Spleen (tissue), 13 donors: ENCODE results near the gene HSD11B1L. TPM values are rescaled to one million over a fixed set of nuclear protein-coding genes. Genes with fewer than 3 reads are reported as not detected.

ENCODE experiments used
- DNase-seq: peaks from one replicate; pipeline ENCODE4 v3.0.0-alpha.2; 2020
- H3K27ac ChIP-seq, 8 donors: fragments of 200-600 bp; sonication (generic) in 7 of 8; 1 replicate in 4 of 8; 2 replicates in 4 of 8; pipeline versions ENCODE4 v1.5.0 to v1.8.0; 2016 to 2021; ENCODE audit warnings: inconsistent platforms in 4 of 8, mild to moderate bottlenecking in 4 of 8, moderate library complexity in 1 of 8
- H3K27me3 ChIP-seq, 7 donors: fragments of 200-600 bp; sonication (generic) in 6 of 7; replicated peaks in 1 of 7; 1 replicate in 4 of 7; 2 replicates in 3 of 7; pipeline versions ENCODE4 v1.5.0 to v1.8.0; 2016 to 2021; ENCODE audit warnings: inconsistent platforms in 3 of 7, mild to moderate bottlenecking in 1 of 7
- H3K36me3 ChIP-seq, 6 donors: fragments of 200-600 bp; sonication (generic) in 5 of 6; 1 replicate in 4 of 6; 2 replicates in 2 of 6; pipeline versions ENCODE4 v1.5.0 to v1.8.0; 2016 to 2021; ENCODE audit warnings: inconsistent platforms in 2 of 6
- H3K4me1 ChIP-seq, 6 donors: fragments of 200-600 bp; sonication (generic) in 5 of 6; 1 replicate in 3 of 6; 2 replicates in 3 of 6; pipeline versions ENCODE4 v1.5.0 to v1.8.0; 2016 to 2021; ENCODE audit warnings: inconsistent platforms in 3 of 6
- H3K4me3 ChIP-seq, 8 donors: fragments of 200-600 bp; sonication (generic) in 7 of 8; 1 replicate in 4 of 8; 2 replicates in 4 of 8; pipeline versions ENCODE4 v1.5.0 to v1.8.0; 2016 to 2021; ENCODE audit warnings: inconsistent platforms in 4 of 8, mild to moderate bottlenecking in 4 of 8, moderate library complexity in 2 of 8
- H3K9me3 ChIP-seq, 8 donors: fragments of 200-600 bp; sonication (generic) in 7 of 8; 1 replicate in 4 of 8; 2 replicates in 4 of 8; pipeline versions ENCODE4 v1.5.0 to v1.8.0; 2016 to 2021; ENCODE audit warnings: inconsistent platforms in 4 of 8
- POLR2A ChIP-seq, 3 donors: fragments of 450-650 bp; IDR thresholded peaks; one replicate each; pipeline ENCODE4 v1.5.1; 2017; ENCODE audit warnings: antibody characterized with exemption in 3 of 3, mild to moderate bottlenecking in 1 of 3
- POLR2AphosphoS5 ChIP-seq, 3 donors: sonication (generic); formaldehyde crosslinking; IDR thresholded peaks; one replicate each; pipeline ENCODE4 v1.5.1; 2017; ENCODE audit warnings: antibody characterized with exemption in 3 of 3
- WGBS, 5 donors: extraction: QIAGEN DNeasy Blood & Tissue Kit in 3 of 5; methylation state at CpG; one replicate each; pipeline versions ENCODE4 v1.1.5 to v1.1.7; 2013 to 2018; 5-methylcytosine and 5-hydroxymethylcytosine counted together
- intact Hi-C: fragments of 100-400 bp; cut with DNase I; formaldehyde crosslinking; loops from one replicate; pipeline ENCODE4 v1.15.0; 2023; ENCODE audit warnings: low total_unique reads
- long read RNA-seq, 2 donors: transcript quantifications; one replicate each; lab custom pipeline, GENCODE V29; 2026
- polyA plus RNA-seq, 3 donors: library from polyadenylated mRNA; stranded (reverse); fragments of 200-250 nt; gene quantifications; one replicate each; pipeline ENCODE4 v1.2.1, GENCODE V29; 2013
- total RNA-seq, 7 donors: library from RNA; depleted of rRNA in 3 of 7; stranded (reverse); fragments of >200 nt in 3 of 7; fragmentation: NEBNext Ultra II Directional in 4 of 7; extraction: Animal tissue kit (Norgen Biotek cat#: 25700) in 4 of 7; gene quantifications; one replicate each; pipeline versions ENCODE4 v1.1.0 to v1.2.1, GENCODE V29; 2016 to 2021
- TF ChIP-seq, protein P1 (sequence below), 11 experiments: fragments of 200-600 bp in 7 of 11; fragments of 450-650 bp in 4 of 11; sonication (generic) in 4 of 11; IDR thresholded peaks in 8 of 11; conservative IDR thresholded peaks in 3 of 11; 1 replicate in 7 of 11; 2 replicates in 4 of 11; pipeline versions ENCODE4 v1.4.0 to v1.8.0; 2016 to 2021; ENCODE audit warnings: antibody characterized with exemption in 11 of 11, inconsistent platforms in 4 of 11, mild to moderate bottlenecking in 1 of 11
- donor health status: healthy with polysubstance abuse.
- donor health status: DM: no; HTN: no; CAD: no; lungs with moderate emphysema.
- donor health status: DM: no; HTN: no; CAD: no.
- donor health status: Bipolar disorder and iron deficiency.
- donor health status: healthy.
- donor health status: DM: no; HTN: no; CAD: no.
- donor health status: DM: yes; HTN: yes; CAD: no.

The HSD11B1L gene, protein sequence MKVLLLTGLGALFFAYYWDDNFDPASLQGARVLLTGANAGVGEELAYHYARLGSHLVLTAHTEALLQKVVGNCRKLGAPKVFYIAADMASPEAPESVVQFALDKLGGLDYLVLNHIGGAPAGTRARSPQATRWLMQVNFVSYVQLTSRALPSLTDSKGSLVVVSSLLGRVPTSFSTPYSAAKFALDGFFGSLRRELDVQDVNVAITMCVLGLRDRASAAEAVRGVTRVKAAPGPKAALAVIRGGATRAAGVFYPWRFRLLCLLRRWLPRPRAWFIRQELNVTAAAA
- total RNA-seq, result 1 to 10 TPM; 1.9 to 8.8 (median 3.1) TPM
- polyA plus RNA-seq, result 1 to 10 TPM; 3.3 to 5.5 (median 3.8) TPM
- long read RNA-seq, donor 1, partial matches to known transcripts, result 0 of 2 reads
- long read RNA-seq, donor 1, other reads (novel, unspliced or antisense), result 0 of 2 reads
- long read RNA-seq, donor 2, result 0 reads

DNA sequence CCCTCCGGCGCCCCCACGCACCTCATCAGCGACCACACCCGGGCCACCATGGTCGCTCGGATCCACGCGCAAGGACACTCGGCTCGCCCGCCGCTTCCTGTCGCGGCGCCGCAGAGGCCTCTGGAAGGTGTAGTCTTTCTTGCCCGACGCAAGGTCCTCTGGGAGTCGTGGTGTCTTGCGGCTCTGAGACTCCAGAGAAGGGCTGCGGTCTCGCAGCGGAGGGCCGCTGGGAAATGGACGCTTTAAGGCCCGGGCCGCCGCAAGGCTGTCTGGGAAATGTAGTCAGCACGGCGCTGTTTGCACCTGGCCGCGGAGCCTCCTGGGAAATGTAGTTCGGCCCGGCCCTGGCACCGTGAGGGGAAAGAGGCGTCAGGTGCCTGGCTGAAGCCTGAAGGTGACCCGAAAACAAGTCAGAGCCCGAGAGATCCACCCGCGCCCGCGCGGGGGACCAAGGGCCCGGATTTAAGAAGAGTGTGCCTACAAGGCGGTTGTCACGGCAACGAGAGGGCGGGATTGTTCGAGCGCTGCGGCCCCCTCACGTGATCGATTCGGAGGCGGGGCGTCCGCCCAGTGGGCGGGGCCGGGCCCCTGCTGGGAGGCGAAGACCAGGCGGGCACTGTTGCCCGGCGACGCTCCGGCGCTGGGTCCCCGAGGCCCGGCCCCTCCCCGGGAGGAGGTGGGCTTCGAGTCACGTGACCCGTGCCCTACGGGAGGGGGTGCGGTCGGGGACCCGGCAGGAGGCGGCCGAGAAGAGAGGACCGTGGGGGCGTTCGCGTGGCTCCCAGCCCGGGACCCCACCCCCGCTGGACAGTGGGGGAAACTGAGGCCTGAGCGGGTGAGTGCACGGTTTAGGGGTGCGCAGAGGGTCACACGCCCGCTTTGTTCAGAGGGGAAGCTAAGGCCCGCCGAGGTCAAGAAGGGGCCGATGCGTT is at the start of gene HSD11B1L, which contains the start of gene MICOS13:
Gene HSD11B1L, plus strand, starts transcription at position 591 of the 932 bp plus-strand sequence. CDS start 3,806 bp downstream, outside the sequence.
Gene MICOS13, minus strand, starts transcription at position 80 of the 932 bp plus-strand sequence. Its CDS starts 30 bp downstream, at position 50.
- peak; percentile 100 for DNase-seq
- WGBS, 5 donors, result 0 to 2% (median 1%) methylated on average over 56 to 94 of the region's 94 CpGs
- Histone ChIP-seq H3K4me1 (peaks cover 12 to 33% (median 21%) of the 10 kb centered on the region in 6 donors), H3K27ac (peak within 1 kb of the TSS; percentile 84 to 94 (median 94)), H3K27me3 (no peaks in the 10 kb centered on the region), H3K9me3 (no peaks in the 10 kb centered on the region), H3K36me3 (peaks cover 0 to 21% (median 6%) of the 10 kb centered on the region in 6 donors), H3K4me3 (peak within 1 kb of the TSS; percentile 54 to 97 (median 88))
- intact Hi-C loops, result no loop called here
- TF ChIP-seq POLR2AphosphoS5 (IDR thresholded peaks at IDR 0.05) (peak; percentile 89 to 95 (median 89)), POLR2A (IDR thresholded peaks at IDR 0.05) (peak in 1 of 3 donors; percentile 64)
- TF ChIP-seq, protein P1, sequence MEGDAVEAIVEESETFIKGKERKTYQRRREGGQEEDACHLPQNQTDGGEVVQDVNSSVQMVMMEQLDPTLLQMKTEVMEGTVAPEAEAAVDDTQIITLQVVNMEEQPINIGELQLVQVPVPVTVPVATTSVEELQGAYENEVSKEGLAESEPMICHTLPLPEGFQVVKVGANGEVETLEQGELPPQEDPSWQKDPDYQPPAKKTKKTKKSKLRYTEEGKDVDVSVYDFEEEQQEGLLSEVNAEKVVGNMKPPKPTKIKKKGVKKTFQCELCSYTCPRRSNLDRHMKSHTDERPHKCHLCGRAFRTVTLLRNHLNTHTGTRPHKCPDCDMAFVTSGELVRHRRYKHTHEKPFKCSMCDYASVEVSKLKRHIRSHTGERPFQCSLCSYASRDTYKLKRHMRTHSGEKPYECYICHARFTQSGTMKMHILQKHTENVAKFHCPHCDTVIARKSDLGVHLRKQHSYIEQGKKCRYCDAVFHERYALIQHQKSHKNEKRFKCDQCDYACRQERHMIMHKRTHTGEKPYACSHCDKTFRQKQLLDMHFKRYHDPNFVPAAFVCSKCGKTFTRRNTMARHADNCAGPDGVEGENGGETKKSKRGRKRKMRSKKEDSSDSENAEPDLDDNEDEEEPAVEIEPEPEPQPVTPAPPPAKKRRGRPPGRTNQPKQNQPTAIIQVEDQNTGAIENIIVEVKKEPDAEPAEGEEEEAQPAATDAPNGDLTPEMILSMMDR (IDR thresholded peaks at IDR 0.05 in 8 of 11, conservative IDR thresholded peaks at IDR 0.05 in 3 of 11), result peak in 4 of 11 experiments; percentile 9 to 32 (median 28)

DNA sequence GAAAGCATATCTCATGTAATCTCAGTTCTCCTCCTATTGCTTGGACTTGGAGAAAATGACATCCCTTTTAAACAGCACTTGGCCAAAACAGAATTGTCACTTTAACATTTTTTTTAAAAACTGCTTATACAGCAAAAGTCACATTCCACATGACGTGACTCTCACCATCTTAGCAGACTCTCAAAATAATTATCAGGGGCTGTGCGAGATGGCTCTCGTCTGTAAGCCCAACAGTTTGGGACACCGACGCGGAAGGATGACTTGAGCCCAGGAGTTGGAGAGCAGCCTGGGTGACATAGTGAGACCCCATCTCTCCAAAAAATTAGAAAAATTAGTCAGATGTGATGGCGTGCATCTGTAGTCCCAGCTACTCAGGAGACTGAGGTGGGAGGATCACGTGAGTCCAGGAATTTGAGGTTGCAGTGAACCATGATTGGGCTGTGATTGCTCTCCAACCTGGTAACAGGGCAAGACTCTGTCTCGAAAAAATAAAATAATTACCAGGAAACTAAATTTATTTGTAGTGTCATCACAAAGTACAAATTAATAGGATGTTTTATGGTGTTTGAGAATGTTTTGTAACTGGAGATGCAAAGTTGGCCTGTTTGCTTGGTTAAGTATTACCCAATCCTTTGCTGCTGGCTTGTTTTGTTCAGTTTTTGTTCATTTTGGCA is 49.1 kb upstream of the HSD11B1L start:
- WGBS, 5 donors, result 70 to 82% (median 71%) methylated on average over 9 of the region's 9 CpGs
- TF ChIP-seq POLR2AphosphoS5 (IDR thresholded peaks at IDR 0.05), result no peak
- TF ChIP-seq, protein P1 (IDR thresholded peaks at IDR 0.05 in 8 of 11, conservative IDR thresholded peaks at IDR 0.05 in 3 of 11), result no peak
- no peak for DNase-seq
- Histone ChIP-seq H3K36me3 (peaks cover 0 to 90% (median 19%) of the 10 kb centered on the region in 6 donors), H3K4me1 (peaks cover 38 to 100% (median 79%) of the 10 kb centered on the region in 6 donors), H3K9me3 (no peaks in the 10 kb centered on the region), H3K4me3 (peak overlapping the region in 1 of 8 donors; percentile 12), H3K27ac (peak overlapping the region in 3 of 8 donors; percentile 51 to 62 (median 51)), H3K27me3 (no peaks in the 10 kb centered on the region)
- intact Hi-C loops, result no loop called here

DNA sequence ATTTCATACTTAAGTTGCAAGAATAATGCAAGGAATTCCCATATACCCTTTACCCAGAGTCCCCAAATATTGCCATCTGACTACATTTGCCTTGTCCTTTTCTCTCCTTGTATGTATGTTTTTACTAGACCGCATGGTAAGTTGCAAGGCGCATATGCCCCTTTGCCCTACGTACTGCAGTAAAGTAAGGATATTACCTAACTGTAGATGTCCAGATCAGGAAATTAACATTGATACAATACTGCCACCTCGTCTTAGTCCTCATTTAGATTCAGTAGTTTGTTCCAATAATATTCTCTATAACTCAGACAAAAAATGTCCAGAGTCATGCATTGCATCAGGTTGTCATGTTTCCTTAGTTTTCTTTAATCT is 48.6 kb upstream of the HSD11B1L start:
- 53 to 78% (median 67%) methylated on average over 4 of the region's 4 CpGs for WGBS, 5 donors
- intact Hi-C loops, result no loop called here
- H3K4me3 ChIP-seq, result peak overlapping the region in 1 of 8 donors; percentile 12
- peaks cover 0 to 90% (median 14%) of the 10 kb centered on the region in 6 donors for H3K36me3 ChIP-seq
- TF ChIP-seq POLR2A (IDR thresholded peaks at IDR 0.05) (no peak), POLR2AphosphoS5 (IDR thresholded peaks at IDR 0.05) (no peak)
- TF ChIP-seq, protein P1 (IDR thresholded peaks at IDR 0.05 in 8 of 11, conservative IDR thresholded peaks at IDR 0.05 in 3 of 11), result no peak
- peak overlapping the region in 3 of 8 donors; percentile 51 to 62 (median 51) for H3K27ac ChIP-seq
- H3K27me3 ChIP-seq, result no peaks in the 10 kb centered on the region
- H3K9me3 ChIP-seq, result no peaks in the 10 kb centered on the region
- no peak for DNase-seq
- peaks cover 35 to 100% (median 75%) of the 10 kb centered on the region in 6 donors for H3K4me1 ChIP-seq
